ENCODE data around the gene ETDB. TPM values are rescaled to one million over a fixed set of nuclear protein-coding genes. Genes with fewer than 3 reads are reported as not detected.

The ETDB gene
- polyA plus RNA-seq, 1 donor from 2014 or later: not detected

DNA sequence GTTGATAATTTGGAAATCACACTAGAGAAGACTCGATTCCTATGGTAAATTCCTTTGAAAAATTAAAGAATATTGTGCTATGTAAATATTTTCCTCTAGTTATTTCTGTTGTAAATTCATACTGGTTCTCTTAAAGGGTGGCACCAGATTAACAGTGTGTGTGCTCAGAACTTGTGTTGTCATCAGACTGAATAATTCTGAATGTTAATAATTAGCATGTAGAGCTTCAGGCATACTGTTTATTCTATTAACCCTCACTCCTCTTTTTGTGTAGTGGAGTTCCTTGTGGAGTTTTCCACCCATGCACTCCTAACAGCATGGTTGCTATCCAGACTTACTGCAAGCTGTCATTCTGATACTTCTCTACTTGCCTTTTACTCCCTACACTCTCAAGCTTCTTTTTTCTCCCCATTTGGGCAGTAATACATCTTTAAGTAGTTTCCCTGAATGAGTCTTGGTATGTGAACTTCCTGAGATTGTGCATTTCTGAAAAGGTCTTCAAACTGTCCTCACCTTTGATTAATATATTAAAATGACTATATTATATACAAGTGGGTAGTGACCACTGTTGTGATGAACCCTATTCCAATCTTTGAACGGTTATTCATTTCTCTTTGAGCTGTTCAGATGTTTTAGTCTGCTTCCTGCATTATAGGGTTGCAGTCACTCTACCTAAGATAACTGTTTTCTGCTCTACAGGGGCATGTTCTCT is 38.5 kb downstream of the ETDB start:
- Histone ChIP-seq H3K79me2 (replicated peaks; ENCODE audit: insufficient read depth, low read length) (no peaks in the 10 kb centered on the region), H2AFZ (ENCODE audit: low read depth, low read length) (no peak overlapping the region), H4K20me1 (ENCODE audit: insufficient read depth) (no peaks in the 10 kb centered on the region), H3K4me3 (ENCODE audit: low read length) (no peak overlapping the region), H3K27me3 (ENCODE audit: insufficient read depth, low read depth, low read length) (no peaks in the 10 kb centered on the region), H3K9me2 (ENCODE audit: insufficient read depth, low read length) (no peaks in the 10 kb centered on the region), H3F3A (ENCODE audit: insufficient read depth, low read length, poor library complexity, severe bottlenecking) (no peaks in the 10 kb centered on the region), H3K9ac (ENCODE audit: low read length) (no peak overlapping the region), H3K27ac (ENCODE audit: low read length) (no peak overlapping the region), H3K4me2 (ENCODE audit: low read length) (no peak overlapping the region), H3K36me3 (ENCODE audit: insufficient read depth, low read length) (no peaks in the 10 kb centered on the region), H3K9me3 (ENCODE audit: low read length) (no peaks in the 10 kb centered on the region)
- TF ChIP-seq MXI1 (conservative IDR thresholded peaks at IDR 0.05; ENCODE audit: poor library complexity, severe bottlenecking): no peak
- TF ChIP-seq, protein P1, sequence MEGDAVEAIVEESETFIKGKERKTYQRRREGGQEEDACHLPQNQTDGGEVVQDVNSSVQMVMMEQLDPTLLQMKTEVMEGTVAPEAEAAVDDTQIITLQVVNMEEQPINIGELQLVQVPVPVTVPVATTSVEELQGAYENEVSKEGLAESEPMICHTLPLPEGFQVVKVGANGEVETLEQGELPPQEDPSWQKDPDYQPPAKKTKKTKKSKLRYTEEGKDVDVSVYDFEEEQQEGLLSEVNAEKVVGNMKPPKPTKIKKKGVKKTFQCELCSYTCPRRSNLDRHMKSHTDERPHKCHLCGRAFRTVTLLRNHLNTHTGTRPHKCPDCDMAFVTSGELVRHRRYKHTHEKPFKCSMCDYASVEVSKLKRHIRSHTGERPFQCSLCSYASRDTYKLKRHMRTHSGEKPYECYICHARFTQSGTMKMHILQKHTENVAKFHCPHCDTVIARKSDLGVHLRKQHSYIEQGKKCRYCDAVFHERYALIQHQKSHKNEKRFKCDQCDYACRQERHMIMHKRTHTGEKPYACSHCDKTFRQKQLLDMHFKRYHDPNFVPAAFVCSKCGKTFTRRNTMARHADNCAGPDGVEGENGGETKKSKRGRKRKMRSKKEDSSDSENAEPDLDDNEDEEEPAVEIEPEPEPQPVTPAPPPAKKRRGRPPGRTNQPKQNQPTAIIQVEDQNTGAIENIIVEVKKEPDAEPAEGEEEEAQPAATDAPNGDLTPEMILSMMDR (IDR thresholded peaks at IDR 0.05; ENCODE audit: poor library complexity, severe bottlenecking): no peak
- TF ChIP-seq TAF1 (IDR thresholded peaks at IDR 0.05; ENCODE audit: low read depth): no peak
- no peak for TF ChIP-seq EP300 (conservative IDR thresholded peaks at IDR 0.05; ENCODE audit: poor library complexity, severe bottlenecking)
- TF ChIP-seq SMC3 (conservative IDR thresholded peaks at IDR 0.05; ENCODE audit: poor library complexity): no peak
- no peak for TF ChIP-seq EZH2 (IDR thresholded peaks at IDR 0.05; ENCODE audit: borderline replicate concordance, insufficient read depth, low read length, poor library complexity, severe bottlenecking)
- no peak for TF ChIP-seq POLR2AphosphoS5 (IDR thresholded peaks at IDR 0.05)
- no peak for TF ChIP-seq RAD21 (conservative IDR thresholded peaks at IDR 0.05)
- TF ChIP-seq, protein P2, sequence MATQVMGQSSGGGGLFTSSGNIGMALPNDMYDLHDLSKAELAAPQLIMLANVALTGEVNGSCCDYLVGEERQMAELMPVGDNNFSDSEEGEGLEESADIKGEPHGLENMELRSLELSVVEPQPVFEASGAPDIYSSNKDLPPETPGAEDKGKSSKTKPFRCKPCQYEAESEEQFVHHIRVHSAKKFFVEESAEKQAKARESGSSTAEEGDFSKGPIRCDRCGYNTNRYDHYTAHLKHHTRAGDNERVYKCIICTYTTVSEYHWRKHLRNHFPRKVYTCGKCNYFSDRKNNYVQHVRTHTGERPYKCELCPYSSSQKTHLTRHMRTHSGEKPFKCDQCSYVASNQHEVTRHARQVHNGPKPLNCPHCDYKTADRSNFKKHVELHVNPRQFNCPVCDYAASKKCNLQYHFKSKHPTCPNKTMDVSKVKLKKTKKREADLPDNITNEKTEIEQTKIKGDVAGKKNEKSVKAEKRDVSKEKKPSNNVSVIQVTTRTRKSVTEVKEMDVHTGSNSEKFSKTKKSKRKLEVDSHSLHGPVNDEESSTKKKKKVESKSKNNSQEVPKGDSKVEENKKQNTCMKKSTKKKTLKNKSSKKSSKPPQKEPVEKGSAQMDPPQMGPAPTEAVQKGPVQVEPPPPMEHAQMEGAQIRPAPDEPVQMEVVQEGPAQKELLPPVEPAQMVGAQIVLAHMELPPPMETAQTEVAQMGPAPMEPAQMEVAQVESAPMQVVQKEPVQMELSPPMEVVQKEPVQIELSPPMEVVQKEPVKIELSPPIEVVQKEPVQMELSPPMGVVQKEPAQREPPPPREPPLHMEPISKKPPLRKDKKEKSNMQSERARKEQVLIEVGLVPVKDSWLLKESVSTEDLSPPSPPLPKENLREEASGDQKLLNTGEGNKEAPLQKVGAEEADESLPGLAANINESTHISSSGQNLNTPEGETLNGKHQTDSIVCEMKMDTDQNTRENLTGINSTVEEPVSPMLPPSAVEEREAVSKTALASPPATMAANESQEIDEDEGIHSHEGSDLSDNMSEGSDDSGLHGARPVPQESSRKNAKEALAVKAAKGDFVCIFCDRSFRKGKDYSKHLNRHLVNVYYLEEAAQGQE (IDR thresholded peaks at IDR 0.05; ENCODE audit: borderline replicate concordance): no peak

Other genes starting within 250 kb of the ETDB start
- 28.5 and 43.2 TPM in 2 replicates for gene MOSPD1, start 205.3 kb downstream of the ETDB start, polyA plus RNA-seq
- gene SMIM10, start 129.5 kb downstream of the ETDB start, polyA plus RNA-seq: not detected in 2 replicates
- 8.5 and 9.8 TPM in 2 replicates for gene RTL8B, start 98.0 kb downstream of the ETDB start, polyA plus RNA-seq
- 50.6 and 53.0 TPM in 2 replicates for gene RTL8C, start 88.2 kb downstream of the ETDB start, polyA plus RNA-seq
- 3.5 and 4.1 TPM in 2 replicates for gene RTL8A, start 68.4 kb downstream of the ETDB start, polyA plus RNA-seq
- gene SMIM10L2B, start 21.8 kb downstream of the ETDB start, polyA plus RNA-seq: 1.0 and 2.0 TPM in 2 replicates
- gene CT55, start 50.9 kb upstream of the ETDB start, polyA plus RNA-seq: 2.1 TPM in 1 of 2 replicates, not detected in the other
- 1.6 TPM in 1 of 2 replicates, not detected in the other for gene ETDA, start 131.5 kb upstream of the ETDB start, polyA plus RNA-seq
- gene ETDC, start 189.0 kb upstream of the ETDB start, polyA plus RNA-seq: not detected in 2 replicates
- 7.5 and 7.7 TPM in 2 replicates for gene ZNF75D, start 223.6 kb upstream of the ETDB start, polyA plus RNA-seq
- gene ZNF449, start 224.3 kb upstream of the ETDB start, polyA plus RNA-seq: 39.7 and 51.1 TPM in 2 replicates

Measured in neural cell (in vitro differentiated cells).